Parathyroid adenoma (tissue), 2 donors: Measurements from ENCODE around the gene PPM1L.
"Not testable (repeated sequence)": the region's sequence is repeated elsewhere in the genome, so short reads cannot be mapped to it uniquely, and the experiment has no call there.

Experiments
- H2AFZ ChIP-seq: fragments of 300-600 bp; sonication (generic); one replicate; pipeline ENCODE4 v1.7.0; 2017; ENCODE audit warnings: antibody characterized with exemption, mild to moderate bottlenecking
- H3K27ac ChIP-seq: fragments of 300-600 bp; sonication (generic); one replicate; pipeline ENCODE4 v1.7.0; 2017
- H3K27me3 ChIP-seq: fragments of 300-600 bp; sonication (generic); one replicate; pipeline ENCODE4 v1.7.0; 2017; ENCODE audit warnings: low read length; ENCODE audit not compliant: control insufficient read depth, insufficient read depth
- H3K36me3 ChIP-seq: fragments of 300-600 bp; sonication (generic); one replicate; pipeline ENCODE4 v1.7.0; 2017; ENCODE audit warnings: low read length; ENCODE audit not compliant: control insufficient read depth, insufficient read depth
- H3K4me1 ChIP-seq: fragments of 300-600 bp; sonication (generic); one replicate; pipeline ENCODE4 v1.7.0; 2017; ENCODE audit warnings: control low read depth
- H3K4me2 ChIP-seq: fragments of 300-600 bp; sonication (generic); one replicate; pipeline ENCODE4 v1.7.0; 2017; ENCODE audit warnings: low read length
- H3K4me3 ChIP-seq: fragments of 300-600 bp; sonication (generic); one replicate; pipeline ENCODE4 v1.7.0; 2017; ENCODE audit warnings: low read depth, low read length
- H3K79me2 ChIP-seq: fragments of 300-600 bp; sonication (generic); one replicate; pipeline ENCODE4 v1.7.0; 2017; ENCODE audit warnings: control low read depth
- H3K9ac ChIP-seq: fragments of 300-600 bp; sonication (generic); one replicate; pipeline ENCODE4 v1.7.0; 2017; ENCODE audit warnings: mild to moderate bottlenecking
- H3K9me3 ChIP-seq: fragments of 300-600 bp; sonication (generic); one replicate; pipeline ENCODE4 v1.7.0; 2017; ENCODE audit warnings: low read length; ENCODE audit not compliant: control insufficient read depth
- CTCF ChIP-seq: fragments of 300-600 bp; sonication (generic); IDR thresholded peaks from one replicate; pipeline ENCODE4 v1.7.0; 2017; ENCODE audit warnings: antibody characterized with exemption, mild to moderate bottlenecking
- donor health status: primary hyperparathyroidism.

The PPM1L gene

GRCh38 chr3:160998581-160998980, 242.6 kb downstream of the PPM1L start:
- Histone ChIP-seq H3K4me1 (no peaks in the 10 kb centered on the region), H3K9ac (no peak overlapping the region), H3K79me2 (peaks cover 13% of the 10 kb centered on the region), H3K27ac (no peak overlapping the region), H3K4me3 (no peak overlapping the region), H2AFZ (no peak overlapping the region), H3K36me3 (no peaks in the 10 kb centered on the region), H3K4me2 (no peak overlapping the region), H3K27me3 (no peaks in the 10 kb centered on the region), H3K9me3 (no peaks in the 10 kb centered on the region)
- no peak for TF ChIP-seq CTCF

GRCh38 chr3:160999274-160999673, 243.2 kb downstream of the PPM1L start:
- no peaks in the 10 kb centered on the region for H3K9me3 ChIP-seq
- no peaks in the 10 kb centered on the region for H3K4me1 ChIP-seq
- no peak overlapping the region for H3K9ac ChIP-seq
- peaks cover 12% of the 10 kb centered on the region for H3K79me2 ChIP-seq
- no peaks in the 10 kb centered on the region for H3K36me3 ChIP-seq
- no peak overlapping the region for H3K27ac ChIP-seq
- no peak overlapping the region for H3K4me3 ChIP-seq
- H2AFZ ChIP-seq = no peak overlapping the region
- H3K4me2 ChIP-seq = no peak overlapping the region
- no peak for TF ChIP-seq CTCF
- H3K27me3 ChIP-seq = no peaks in the 10 kb centered on the region

- Histone ChIP-seq H3K27ac (no peak overlapping the region), H3K79me2 (peaks cover 2% of the 10 kb centered on the region), H3K27me3 (no peaks in the 10 kb centered on the region), H3K9ac (no peak overlapping the region), H3K36me3 (no peaks in the 10 kb centered on the region), H3K4me3 (no peak overlapping the region), H3K4me2 (no peak overlapping the region), H2AFZ (no peak overlapping the region), H3K9me3 (no peaks in the 10 kb centered on the region), H3K4me1 (no peaks in the 10 kb centered on the region)
- TF ChIP-seq CTCF = no peak
Observed at GRCh38 chr3:161008086-161008485, 252.1 kb downstream of the PPM1L start.

DNA sequence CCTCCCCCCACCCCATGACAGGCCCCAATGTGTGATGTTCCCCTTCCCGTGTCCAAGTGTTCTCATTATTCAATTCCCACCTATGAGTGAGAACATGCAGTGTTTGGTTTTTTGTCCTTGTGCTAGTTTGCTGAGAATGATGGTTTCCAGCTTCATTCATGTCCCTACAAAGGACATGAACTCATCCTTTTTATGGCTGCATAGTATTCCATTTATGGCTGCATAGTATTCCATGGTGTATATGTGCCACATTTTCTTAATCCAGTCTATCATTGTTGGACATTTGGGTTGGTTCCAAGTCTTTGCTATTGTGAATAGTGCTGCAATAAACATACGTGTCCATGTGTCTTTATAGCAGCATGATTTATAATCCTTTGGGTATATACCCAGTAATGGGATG, 254.1 kb downstream of the PPM1L start:
- H3K4me1 ChIP-seq, H3K27ac ChIP-seq, H3K9me3 ChIP-seq, H3K27me3 ChIP-seq, H3K4me2 ChIP-seq, H3K36me3 ChIP-seq, H3K79me2 ChIP-seq, H3K4me3 ChIP-seq, H3K9ac ChIP-seq, H2AFZ ChIP-seq: not testable (repeated sequence)

GRCh38 chr3:161014843-161015749, 259.1 kb downstream of the PPM1L start:
- Histone ChIP-seq H3K9me3 (no peaks in the 10 kb centered on the region), H3K4me2 (no peak overlapping the region), H3K4me1 (no peaks in the 10 kb centered on the region), H2AFZ (no peak overlapping the region), H3K79me2 (peaks cover 7% of the 10 kb centered on the region), H3K27me3 (no peaks in the 10 kb centered on the region), H3K36me3 (no peaks in the 10 kb centered on the region), H3K4me3 (no peak overlapping the region), H3K27ac (no peak overlapping the region), H3K9ac (no peak overlapping the region)
- TF ChIP-seq CTCF = no peak
